Measurements from ENCODE around the gene NELL2. TPM values are rescaled to one million over a fixed set of nuclear protein-coding genes. Genes with fewer than 3 reads are reported as not detected.

NELL2 gene
- polyA plus RNA-seq, 3 donors = 0.09 to 0.98 (median 0.39) TPM

- no peak for DNase-seq
- Mint-ChIP-seq H3K27ac (no peak overlapping the region), H3K36me3 (no peaks in the 10 kb centered on the region), H3K4me3 (no peak overlapping the region), H3K9me3 (peaks cover 0 to 2% (median 0%) of the 10 kb centered on the region in 7 donors), H3K4me1 (no peaks in the 10 kb centered on the region), H3K27me3 (ENCODE audit: low read depth in 3 of 3) (no peaks in the 10 kb centered on the region)
- Histone ChIP-seq H2AFZ (ENCODE audit: insufficient read depth, low read depth, low read length, poor library complexity, severe bottlenecking) (no peak overlapping the region), H3K4me2 (replicated peaks; ENCODE audit: extremely low read depth, low read length, poor library complexity, severe bottlenecking) (no peak overlapping the region), H4K20me1 (ENCODE audit: insufficient read depth, low read length) (no peaks in the 10 kb centered on the region), H3K79me2 (ENCODE audit: insufficient read depth, low read length) (no peaks in the 10 kb centered on the region), H3K9me3 (replicated peaks in 1 of 2; ENCODE audit: control insufficient read depth in 1 of 2, insufficient read depth in 1 of 2, low read length in 2 of 2) (no peaks in the 10 kb centered on the region), H3K4me1 (ENCODE audit: control insufficient read depth in 1 of 2, insufficient read depth in 2 of 2, low read length in 2 of 2) (no peaks in the 10 kb centered on the region), H3K9ac (ENCODE audit: insufficient read depth, low read length, poor library complexity, severe bottlenecking) (no peak overlapping the region), H3K36me3 (replicated peaks in 1 of 2; ENCODE audit: control insufficient read depth in 1 of 2, insufficient read depth in 2 of 2, low read length in 2 of 2) (no peaks in the 10 kb centered on the region), H3K4me3 (replicated peaks in 1 of 3; ENCODE audit: low read depth in 2 of 3, low read length in 3 of 3) (no peak overlapping the region), H3K27me3 (ENCODE audit: control insufficient read depth in 2 of 2, insufficient read depth in 2 of 2, low read length in 2 of 2) (no peaks in the 10 kb centered on the region), H3K27ac (ENCODE audit: low read depth in 1 of 2, low read length in 2 of 2) (no peak overlapping the region)
- intact Hi-C loops (cut with micrococcal nuclease) = no loop called here
- no peak for TF ChIP-seq CTCF (IDR thresholded peaks at IDR 0.05)
Observed at GRCh38 chr12:44677724-44678123, 198.4 kb downstream of the NELL2 start.

DNA sequence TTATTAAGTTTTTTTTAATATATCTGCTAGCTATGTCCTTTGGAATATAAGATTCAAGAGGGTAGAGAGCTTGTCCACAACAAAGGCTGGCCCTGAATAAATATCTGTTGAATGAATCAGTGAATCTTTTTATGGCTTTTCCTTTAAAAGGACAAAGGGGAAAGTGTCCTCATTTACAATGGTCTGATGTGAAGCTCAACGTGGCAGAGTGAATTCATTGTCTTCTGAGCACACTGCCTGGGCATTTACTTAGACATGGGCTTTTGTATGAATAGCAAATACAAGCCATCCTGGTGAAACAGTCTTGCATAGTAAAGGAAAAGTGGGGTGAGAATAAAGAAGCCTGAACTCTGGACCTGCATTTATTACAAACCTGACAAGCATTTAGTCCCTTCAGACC is 201.2 kb downstream of the NELL2 start:
- Histone ChIP-seq H4K20me1 (ENCODE audit: insufficient read depth, low read length) (no peaks in the 10 kb centered on the region), H3K9me3 (replicated peaks in 1 of 2; ENCODE audit: control insufficient read depth in 1 of 2, insufficient read depth in 1 of 2, low read length in 2 of 2) (no peaks in the 10 kb centered on the region), H3K9ac (ENCODE audit: insufficient read depth, low read length, poor library complexity, severe bottlenecking) (no peak overlapping the region), H3K4me1 (ENCODE audit: control insufficient read depth in 1 of 2, insufficient read depth in 2 of 2, low read length in 2 of 2) (no peaks in the 10 kb centered on the region), H3K27me3 (ENCODE audit: control insufficient read depth in 2 of 2, insufficient read depth in 2 of 2, low read length in 2 of 2) (no peaks in the 10 kb centered on the region), H3K4me3 (replicated peaks in 1 of 3; ENCODE audit: low read depth in 2 of 3, low read length in 3 of 3) (no peak overlapping the region), H3K27ac (ENCODE audit: low read depth in 1 of 2, low read length in 2 of 2) (no peak overlapping the region), H3K4me2 (replicated peaks; ENCODE audit: extremely low read depth, low read length, poor library complexity, severe bottlenecking) (no peak overlapping the region), H2AFZ (ENCODE audit: insufficient read depth, low read depth, low read length, poor library complexity, severe bottlenecking) (no peak overlapping the region), H3K36me3 (replicated peaks in 1 of 2; ENCODE audit: control insufficient read depth in 1 of 2, insufficient read depth in 2 of 2, low read length in 2 of 2) (no peaks in the 10 kb centered on the region), H3K79me2 (ENCODE audit: insufficient read depth, low read length) (no peaks in the 10 kb centered on the region)
- Mint-ChIP-seq H3K4me1 (no peaks in the 10 kb centered on the region), H3K4me3 (no peak overlapping the region), H3K27ac (no peak overlapping the region), H3K36me3 (no peaks in the 10 kb centered on the region), H3K9me3 (peaks cover 0 to 6% (median 3%) of the 10 kb centered on the region in 7 donors), H3K27me3 (ENCODE audit: low read depth in 3 of 3) (no peaks in the 10 kb centered on the region)
- DNase-seq = no peak
- 11% methylated on average over 1 of the region's 1 CpG for WGBS (ENCODE audit: insufficient coverage)
- no peak for TF ChIP-seq CTCF (IDR thresholded peaks at IDR 0.05)
- intact Hi-C loops (cut with micrococcal nuclease) = no loop called here

Data from CD14-positive monocyte (primary cell).